ENCODE results near the gene RNF144B. TPM values are rescaled to one million over a fixed set of nuclear protein-coding genes. Genes with fewer than 3 reads are reported as not detected.
A peak's percentile ranks its signal among the peaks of the same experiment; 100 is the strongest.
"Not testable (repeated sequence)": the region's sequence is repeated elsewhere in the genome, so short reads cannot be mapped to it uniquely, and the experiment has no call there.

RNF144B gene
- total RNA-seq, 2 experiments from 2014 or later: 1.3 to 1.7 TPM

- no peak for DNase-seq
- no peaks in the 10 kb centered on the region for H3K36me3 Mint-ChIP-seq (ENCODE audit: low read depth)
- H3K27me3 Mint-ChIP-seq: peaks cover 8% of the 10 kb centered on the region
- H3K4me1 Mint-ChIP-seq: peaks cover 22% of the 10 kb centered on the region
- ChIA-PET CTCF (no interaction called here), POLR2A (no interaction called here)
- H3K9me3 Mint-ChIP-seq: no peaks in the 10 kb centered on the region
- no peak overlapping the region for H3K27ac Mint-ChIP-seq
- no peak overlapping the region for H3K4me3 Mint-ChIP-seq
Observed at GRCh38 chr6:18384621-18385020, 2.5 kb upstream of the RNF144B start.

GRCh38 chr6:18386298-18386976, 713 bp upstream of the RNF144B start:
- Mint-ChIP-seq H3K9me3 (no peaks in the 10 kb centered on the region), H3K27me3 (peaks cover 5% of the 10 kb centered on the region), H3K4me1 (peaks cover 34% of the 10 kb centered on the region), H3K4me3 (peak overlapping the region; percentile 94), H3K27ac (peak overlapping the region; percentile 85), H3K36me3 (ENCODE audit: low read depth) (no peaks in the 10 kb centered on the region)
- no peak for DNase-seq
- ChIA-PET CTCF (interaction anchor here (0.6 to 1.0 kb wide), 2 partner anchors 13 to 54 kb away, joined by 3 to 4 read pairs; no protein-coding TSS in a partner anchor), POLR2A (interaction anchor here (0.5 kb wide), 1 partner anchor 220 kb away, joined by 3 read pairs; no protein-coding TSS in a partner anchor)

GRCh38 chr6:18388271-18388670, 1.1 kb downstream of the RNF144B start:
- Mint-ChIP-seq H3K27ac (peak overlapping the region; percentile 54), H3K4me1 (peaks cover 34% of the 10 kb centered on the region), H3K27me3 (peaks cover 5% of the 10 kb centered on the region), H3K9me3 (no peaks in the 10 kb centered on the region), H3K36me3 (ENCODE audit: low read depth) (no peaks in the 10 kb centered on the region), H3K4me3 (peak overlapping the region; percentile 94)
- POLR2A ChIA-PET: no interaction called here
- DNase-seq: no peak
- CTCF ChIA-PET: no interaction called here

GRCh38 chr6:18388942-18389341, 1.8 kb downstream of the RNF144B start:
- ChIA-PET POLR2A (no interaction called here), CTCF (no interaction called here)
- Mint-ChIP-seq H3K27ac (no peak overlapping the region), H3K4me3 (peak overlapping the region; percentile 94), H3K9me3 (no peaks in the 10 kb centered on the region), H3K4me1 (peaks cover 34% of the 10 kb centered on the region), H3K27me3 (peaks cover 5% of the 10 kb centered on the region), H3K36me3 (ENCODE audit: low read depth) (no peaks in the 10 kb centered on the region)
- no peak for DNase-seq

- Mint-ChIP-seq H3K4me1 (peaks cover 34% of the 10 kb centered on the region), H3K36me3 (ENCODE audit: low read depth) (no peaks in the 10 kb centered on the region), H3K4me3 (no peak overlapping the region), H3K27ac (no peak overlapping the region), H3K9me3 (no peaks in the 10 kb centered on the region), H3K27me3 (peaks cover 5% of the 10 kb centered on the region)
- DNase-seq: no peak
- ChIA-PET POLR2A (interaction anchor here (0.6 kb wide), 1 partner anchor 54 kb away, joined by 4 read pairs; no protein-coding TSS in a partner anchor), CTCF (no interaction called here)
Observed at GRCh38 chr6:18389479-18389878, 2.3 kb downstream of the RNF144B start.

- no peak overlapping the region for H3K4me3 Mint-ChIP-seq
- H3K36me3 Mint-ChIP-seq (ENCODE audit: low read depth): no peaks in the 10 kb centered on the region
- CTCF ChIA-PET: interaction anchor here (0.6 to 1.0 kb wide), 2 partner anchors 10 to 242 kb away, joined by 3 read pairs; no protein-coding TSS in a partner anchor
Observed at GRCh38 chr6:18390476-18390875, 3.3 kb downstream of the RNF144B start.

GRCh38 chr6:18391023-18391422, 3.9 kb downstream of the RNF144B start:
- POLR2A ChIA-PET: no interaction called here
- Mint-ChIP-seq H3K36me3 (ENCODE audit: low read depth) (no peaks in the 10 kb centered on the region), H3K27me3 (peaks cover 5% of the 10 kb centered on the region), H3K4me1 (peaks cover 34% of the 10 kb centered on the region), H3K4me3 (no peak overlapping the region), H3K9me3 (no peaks in the 10 kb centered on the region), H3K27ac (no peak overlapping the region)
- DNase-seq: no peak
- CTCF ChIA-PET: interaction anchor here (0.6 to 1.0 kb wide), 2 partner anchors 9 to 243 kb away, joined by 3 read pairs; no protein-coding TSS in a partner anchor

More at GRCh38 chr6:18390476-18390875, 3.3 kb downstream of the RNF144B start:
- Mint-ChIP-seq H3K27ac (no peak overlapping the region), H3K27me3 (peaks cover 5% of the 10 kb centered on the region), H3K4me1 (peaks cover 34% of the 10 kb centered on the region), H3K9me3 (no peaks in the 10 kb centered on the region)
- POLR2A ChIA-PET: no interaction called here
- no peak for DNase-seq

GRCh38 chr6:18392346-18392877, 5.3 kb downstream of the RNF144B start:
- CTCF ChIA-PET: interaction anchor here (0.6 kb wide), 2 partner anchors 66 to 146 kb away, joined by 3 to 4 read pairs; no protein-coding TSS in a partner anchor
- no peak for DNase-seq
- H3K36me3 Mint-ChIP-seq (ENCODE audit: low read depth): no peaks in the 10 kb centered on the region
- peaks cover 21% of the 10 kb centered on the region for H3K4me1 Mint-ChIP-seq
- H3K9me3 Mint-ChIP-seq: no peaks in the 10 kb centered on the region
- peaks cover 5% of the 10 kb centered on the region for H3K27me3 Mint-ChIP-seq
- POLR2A ChIA-PET: no interaction called here
- no peak overlapping the region for H3K27ac Mint-ChIP-seq
- no peak overlapping the region for H3K4me3 Mint-ChIP-seq

- DNase-seq: no peak
- Mint-ChIP-seq H3K9me3 (no peaks in the 10 kb centered on the region), H3K4me1 (peaks cover 14% of the 10 kb centered on the region), H3K27ac (no peak overlapping the region), H3K4me3 (no peak overlapping the region), H3K36me3 (ENCODE audit: low read depth) (no peaks in the 10 kb centered on the region), H3K27me3 (no peaks in the 10 kb centered on the region)
- POLR2A ChIA-PET: no interaction called here
- CTCF ChIA-PET: interaction anchor here (1.1 kb wide), 1 partner anchor 105 kb away, joined by 3 read pairs; no protein-coding TSS in a partner anchor
Observed at GRCh38 chr6:18393698-18394097, 6.5 kb downstream of the RNF144B start.

GRCh38 chr6:18395177-18395855, 8.2 kb downstream of the RNF144B start:
- no peak for DNase-seq

GRCh38 chr6:18395856-18396197, 8.7 kb downstream of the RNF144B start:
- DNase-seq: no peak
- Mint-ChIP-seq H3K9me3 (no peaks in the 10 kb centered on the region), H3K4me3 (no peak overlapping the region), H3K27ac (no peak overlapping the region), H3K27me3 (no peaks in the 10 kb centered on the region), H3K36me3 (ENCODE audit: low read depth) (no peaks in the 10 kb centered on the region), H3K4me1 (peaks cover 10% of the 10 kb centered on the region)
- ChIA-PET CTCF (interaction anchor here (0.5 kb wide), 1 partner anchor 40 kb away, joined by 3 read pairs; no protein-coding TSS in a partner anchor), POLR2A (no interaction called here)

More at GRCh38 chr6:18395177-18395855, 8.2 kb downstream of the RNF144B start:
- H3K36me3 Mint-ChIP-seq (ENCODE audit: low read depth): no peaks in the 10 kb centered on the region
- H3K9me3 Mint-ChIP-seq: no peaks in the 10 kb centered on the region
- peaks cover 10% of the 10 kb centered on the region for H3K4me1 Mint-ChIP-seq
- no peak overlapping the region for H3K27ac Mint-ChIP-seq
- CTCF ChIA-PET: interaction anchor here (0.5 to 0.7 kb wide), 2 partner anchors 21 to 41 kb away, joined by 3 to 5 read pairs; no protein-coding TSS in a partner anchor
- no peaks in the 10 kb centered on the region for H3K27me3 Mint-ChIP-seq
- POLR2A ChIA-PET: no interaction called here
- H3K4me3 Mint-ChIP-seq: no peak overlapping the region

- Mint-ChIP-seq H3K36me3 (ENCODE audit: low read depth) (peaks cover 6% of the 10 kb centered on the region), H3K4me1 (peaks cover 11% of the 10 kb centered on the region), H3K27ac (no peak overlapping the region), H3K9me3 (no peaks in the 10 kb centered on the region), H3K4me3 (no peak overlapping the region), H3K27me3 (no peaks in the 10 kb centered on the region)
- DNase-seq: no peak
- POLR2A ChIA-PET: no interaction called here
- CTCF ChIA-PET: no interaction called here
Observed at GRCh38 chr6:18397701-18398100, 10.6 kb downstream of the RNF144B start.

GRCh38 chr6:18398225-18398624, 11.1 kb downstream of the RNF144B start:
- H3K27me3 Mint-ChIP-seq; CTCF ChIA-PET; H3K36me3 Mint-ChIP-seq (ENCODE audit: low read depth); H3K9me3 Mint-ChIP-seq; POLR2A ChIA-PET; H3K27ac Mint-ChIP-seq; DNase-seq; H3K4me3 Mint-ChIP-seq: not testable (repeated sequence)
- H3K4me1 Mint-ChIP-seq: peaks cover 11% of the 10 kb centered on the region
